ENCODE results near the gene PUM1. TPM values are rescaled to one million over a fixed set of nuclear protein-coding genes. Genes with fewer than 3 reads are reported as not detected.

PUM1 gene
- total and polyA plus RNA-seq, 12 donors, result 22.6 to 167 (median 91.5) TPM

DNA sequence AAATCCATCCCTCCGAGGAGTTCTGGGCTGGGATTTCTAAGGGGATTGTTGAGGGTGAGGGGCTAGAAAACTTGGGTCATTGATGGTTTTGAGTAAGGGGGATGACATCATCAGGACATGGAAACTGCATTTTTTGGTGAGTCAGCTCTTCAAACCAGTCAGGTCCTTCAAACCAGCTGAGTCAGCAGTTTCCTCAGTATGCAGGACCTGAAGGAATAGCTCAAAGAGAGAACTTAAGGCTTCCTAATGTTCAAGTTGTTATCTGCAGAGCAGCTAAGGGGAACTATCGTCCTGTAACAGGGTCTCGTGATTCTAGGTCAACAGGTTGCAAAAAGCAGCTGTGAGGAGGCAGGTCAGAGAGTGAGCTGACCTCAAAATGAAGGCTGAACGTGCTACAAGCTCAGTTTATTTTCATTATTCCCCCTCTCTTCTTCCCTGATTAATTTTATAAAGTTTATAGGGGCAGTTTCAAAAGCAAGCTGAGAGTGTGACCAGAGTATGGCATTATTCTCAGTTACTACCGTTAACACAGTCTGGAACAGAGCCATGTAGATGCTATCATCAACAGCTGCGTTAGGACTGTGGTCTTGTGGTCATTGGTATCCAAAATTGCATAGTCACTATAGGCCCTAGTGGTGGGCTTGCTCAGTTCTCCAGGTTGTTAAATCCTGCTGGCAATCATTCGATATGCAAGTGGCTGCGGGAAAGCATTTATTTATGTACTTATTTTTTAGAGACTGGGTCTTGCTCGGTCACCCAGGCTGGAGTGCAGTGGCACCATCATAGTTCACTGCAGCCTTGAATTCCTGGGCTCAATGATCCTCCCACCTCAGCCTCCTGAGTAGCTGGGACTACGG, 146.3 kb downstream of the PUM1 start:
- H3K27me3 ChIP-seq, result no peaks in the 10 kb centered on the region
- no peak overlapping the region for H3K4me3 ChIP-seq
- DNase-seq, result peak in 3 of 7 donors; percentile 54 to 61 (median 56)
- intact Hi-C loops (cut with DNase I), result no loop called here
- TF ChIP-seq, protein P1, sequence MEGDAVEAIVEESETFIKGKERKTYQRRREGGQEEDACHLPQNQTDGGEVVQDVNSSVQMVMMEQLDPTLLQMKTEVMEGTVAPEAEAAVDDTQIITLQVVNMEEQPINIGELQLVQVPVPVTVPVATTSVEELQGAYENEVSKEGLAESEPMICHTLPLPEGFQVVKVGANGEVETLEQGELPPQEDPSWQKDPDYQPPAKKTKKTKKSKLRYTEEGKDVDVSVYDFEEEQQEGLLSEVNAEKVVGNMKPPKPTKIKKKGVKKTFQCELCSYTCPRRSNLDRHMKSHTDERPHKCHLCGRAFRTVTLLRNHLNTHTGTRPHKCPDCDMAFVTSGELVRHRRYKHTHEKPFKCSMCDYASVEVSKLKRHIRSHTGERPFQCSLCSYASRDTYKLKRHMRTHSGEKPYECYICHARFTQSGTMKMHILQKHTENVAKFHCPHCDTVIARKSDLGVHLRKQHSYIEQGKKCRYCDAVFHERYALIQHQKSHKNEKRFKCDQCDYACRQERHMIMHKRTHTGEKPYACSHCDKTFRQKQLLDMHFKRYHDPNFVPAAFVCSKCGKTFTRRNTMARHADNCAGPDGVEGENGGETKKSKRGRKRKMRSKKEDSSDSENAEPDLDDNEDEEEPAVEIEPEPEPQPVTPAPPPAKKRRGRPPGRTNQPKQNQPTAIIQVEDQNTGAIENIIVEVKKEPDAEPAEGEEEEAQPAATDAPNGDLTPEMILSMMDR (IDR thresholded peaks at IDR 0.05), result no peak
- TF ChIP-seq POLR2A (IDR thresholded peaks at IDR 0.05), result no peak
- WGBS, 4 donors, result 55 to 65% (median 59%) methylated on average over 10 of the region's 10 CpGs
- no peaks in the 10 kb centered on the region for H3K36me3 ChIP-seq (replicated peaks in 1 of 2)
- H3K27ac ChIP-seq, result peak overlapping the region in 2 of 5 donors; percentile 30 to 32
- H3K4me1 ChIP-seq (replicated peaks in 1 of 2), result peaks cover 0 to 11% of the 10 kb centered on the region in 2 donors
- no peaks in the 10 kb centered on the region for H3K9me3 ChIP-seq (replicated peaks in 1 of 3)

DNA sequence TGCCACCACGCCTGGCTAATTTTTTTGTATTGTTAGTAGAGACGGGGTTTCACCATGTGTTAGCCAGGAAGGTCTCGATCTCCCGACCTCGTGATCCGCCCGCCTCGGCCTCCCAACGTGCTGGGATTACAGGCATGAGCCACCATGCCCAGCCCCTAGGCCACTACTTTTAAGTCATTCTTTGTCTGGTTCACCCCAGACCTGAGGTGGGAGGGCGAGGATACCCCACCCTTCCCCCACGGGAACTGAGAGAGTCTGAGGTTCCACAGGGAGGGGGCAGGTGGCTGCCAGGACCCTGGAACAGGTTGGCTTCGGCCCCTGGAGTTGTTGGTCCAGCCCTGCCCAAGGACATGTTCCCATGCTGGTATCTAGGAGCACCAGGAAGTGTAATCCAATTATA, 149.2 kb downstream of the PUM1 start:
- TF ChIP-seq, protein P1 (IDR thresholded peaks at IDR 0.05), result no peak
- no peak for TF ChIP-seq POLR2A (IDR thresholded peaks at IDR 0.05)
- peak in 4 of 7 donors; percentile 2 to 46 (median 16) for DNase-seq
- Histone ChIP-seq H3K4me1 (replicated peaks in 1 of 2) (peaks cover 0 to 11% of the 10 kb centered on the region in 2 donors), H3K4me3 (no peak overlapping the region), H3K36me3 (replicated peaks in 1 of 2) (no peaks in the 10 kb centered on the region), H3K27ac (no peak overlapping the region), H3K27me3 (no peaks in the 10 kb centered on the region), H3K9me3 (replicated peaks in 1 of 3) (no peaks in the 10 kb centered on the region)
- WGBS, 4 donors, result 84 to 96% (median 88%) methylated on average over 11 to 12 of the region's 12 CpGs
- intact Hi-C loops (cut with DNase I), result no loop called here

DNA sequence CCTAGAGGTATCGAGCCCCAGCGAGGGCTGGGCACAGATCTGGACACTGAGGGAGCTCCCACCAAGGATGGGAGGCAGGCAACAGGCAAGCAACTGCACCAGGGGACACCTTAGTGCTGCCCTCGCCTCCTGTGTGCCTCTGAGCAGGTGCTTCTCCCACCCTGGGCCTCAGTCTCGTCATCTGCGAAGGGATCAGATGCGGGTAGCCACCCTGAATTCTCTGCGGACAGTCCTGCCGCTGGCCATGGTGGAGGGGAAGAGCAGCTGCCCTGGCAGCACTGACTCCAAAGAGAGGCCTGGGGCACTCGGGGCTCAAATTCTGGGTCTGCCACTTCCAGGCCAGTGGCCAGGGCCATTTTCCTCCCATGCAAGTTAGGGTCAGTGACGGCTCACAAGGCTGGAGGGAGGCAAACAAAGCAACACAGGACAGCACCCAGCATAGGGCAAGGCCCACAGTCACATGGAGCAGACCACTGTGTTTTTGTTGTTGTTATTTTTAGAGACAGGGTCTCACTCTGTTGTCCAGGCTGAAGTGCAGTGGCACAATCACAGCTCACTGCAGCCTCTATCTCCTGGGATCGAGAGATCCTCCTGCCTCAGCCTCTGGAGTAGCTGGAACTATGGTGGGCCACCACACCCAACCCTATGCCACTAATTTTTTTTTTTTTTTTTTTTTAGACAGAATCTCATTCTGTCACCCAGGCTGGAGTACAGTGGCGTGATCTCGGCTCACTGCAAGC, 149.9 kb downstream of the PUM1 start:
- no peak for TF ChIP-seq POLR2A (IDR thresholded peaks at IDR 0.05)
- TF ChIP-seq, protein P1 (IDR thresholded peaks at IDR 0.05), result no peak
- Histone ChIP-seq H3K4me3 (no peak overlapping the region), H3K27me3 (no peaks in the 10 kb centered on the region), H3K36me3 (replicated peaks in 1 of 2) (no peaks in the 10 kb centered on the region), H3K9me3 (replicated peaks in 1 of 3) (no peaks in the 10 kb centered on the region), H3K27ac (no peak overlapping the region), H3K4me1 (replicated peaks in 1 of 2) (peaks cover 0 to 9% of the 10 kb centered on the region in 2 donors)
- intact Hi-C loops (cut with DNase I), result no loop called here
- WGBS, 4 donors, result 93 to 97% (median 95%) methylated on average over 7 to 13 of the region's 13 CpGs
- DNase-seq, result peak in 4 of 7 donors; percentile 13 to 20 (median 14)

DNA sequence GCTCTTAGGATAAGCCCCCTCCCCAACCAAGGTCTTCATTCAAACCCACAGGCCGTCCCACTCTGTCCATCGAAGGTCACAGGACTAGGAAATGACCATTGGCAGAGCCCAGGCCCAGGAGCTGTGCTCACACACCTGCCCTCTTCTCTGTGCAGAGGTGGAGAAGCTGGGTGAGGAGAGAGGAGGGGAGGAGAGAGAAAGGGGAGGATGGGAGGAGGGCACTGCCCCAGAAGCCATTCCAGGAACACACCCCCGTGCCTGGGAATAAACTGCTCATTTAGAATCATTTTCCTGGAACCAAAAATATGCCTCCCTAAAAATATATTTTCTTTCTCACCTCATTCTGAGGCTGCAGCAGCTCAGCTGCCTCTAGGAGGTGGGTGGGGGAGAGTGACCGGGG, 150.6 kb downstream of the PUM1 start:
- 73 to 85% (median 78%) methylated on average over 3 to 4 of the region's 4 CpGs for WGBS, 4 donors
- H3K4me3 ChIP-seq, result no peak overlapping the region
- no peaks in the 10 kb centered on the region for H3K36me3 ChIP-seq (replicated peaks in 1 of 2)
- intact Hi-C loops (cut with DNase I), result loop anchor here (5.0 kb wide), 4 partner anchors 113 to 193 kb away; partner anchors contain the start of gene MATN1 (in 1 of the 2)
- peaks cover 0 to 9% of the 10 kb centered on the region in 2 donors for H3K4me1 ChIP-seq (replicated peaks in 1 of 2)
- no peaks in the 10 kb centered on the region for H3K27me3 ChIP-seq
- no peak overlapping the region for H3K27ac ChIP-seq
- DNase-seq, result peak in 4 of 7 donors; percentile 12 to 16 (median 15)
- H3K9me3 ChIP-seq (replicated peaks in 1 of 3), result no peaks in the 10 kb centered on the region
- no peak for TF ChIP-seq POLR2A (IDR thresholded peaks at IDR 0.05)

All from adrenal gland (tissue), 12 donors.